Measurements from ENCODE around the gene RAB5B. TPM values are rescaled to one million over a fixed set of nuclear protein-coding genes. Genes with fewer than 3 reads are reported as not detected.
A peak's percentile ranks its signal among the peaks of the same experiment; 100 is the strongest.

RAB5B gene
- total RNA-seq, 1 experiment from 2014 or later, result 73.9 TPM

GRCh38 chr12:55991110-55991509, 17.2 kb downstream of the RAB5B start:
- no peaks in the 10 kb centered on the region for H3K4me1 ChIP-seq (ENCODE audit: insufficient read depth, low read length, poor library complexity, severe bottlenecking)
- TF ChIP-seq CTCF (conservative IDR thresholded peaks at IDR 0.05; ENCODE audit: low read depth, low read length), result no peak
- no peak overlapping the region for H3K4me3 ChIP-seq (ENCODE audit: low read depth, low read length, poor library complexity, severe bottlenecking)
- no peak for DNase-seq (ENCODE audit: low spot score)
- no peaks in the 10 kb centered on the region for H3K9me3 ChIP-seq (ENCODE audit: low read depth, low read length, poor library complexity, severe bottlenecking)
- ChIA-PET POLR2A (ENCODE audit: low non-redundant PET) (interaction anchor here (0.6 kb wide), 1 partner anchor 70 kb away, joined by 3 read pairs; no protein-coding TSS in a partner anchor), CTCF (no interaction called here)
- H3K27me3 ChIP-seq (replicated peaks; ENCODE audit: insufficient read depth, low read depth, low read length, poor library complexity), result no peaks in the 10 kb centered on the region
- H3K36me3 ChIP-seq (ENCODE audit: insufficient read depth, low read length, poor library complexity, severe bottlenecking), result peaks cover 61% of the 10 kb centered on the region
- no peak overlapping the region for H3K27ac ChIP-seq (ENCODE audit: low read depth, low read length, poor library complexity, severe bottlenecking)
- BruUV-seq (replicated peaks), result no TSS peak
- intact Hi-C loops (cut with micrococcal nuclease; ENCODE audit: unreplicated experiment), result no loop called here

- DNase-seq (ENCODE audit: low spot score), result no peak
- intact Hi-C loops (cut with micrococcal nuclease; ENCODE audit: unreplicated experiment), result no loop called here
- ChIA-PET POLR2A (ENCODE audit: low non-redundant PET) (no interaction called here), CTCF (no interaction called here)
- Histone ChIP-seq H3K4me3 (ENCODE audit: low read depth, low read length, poor library complexity, severe bottlenecking) (no peak overlapping the region), H3K27me3 (replicated peaks; ENCODE audit: insufficient read depth, low read depth, low read length, poor library complexity) (no peaks in the 10 kb centered on the region), H3K27ac (ENCODE audit: low read depth, low read length, poor library complexity, severe bottlenecking) (no peak overlapping the region), H3K4me1 (ENCODE audit: insufficient read depth, low read length, poor library complexity, severe bottlenecking) (peaks cover 3% of the 10 kb centered on the region), H3K36me3 (ENCODE audit: insufficient read depth, low read length, poor library complexity, severe bottlenecking) (peaks cover 58% of the 10 kb centered on the region), H3K9me3 (ENCODE audit: low read depth, low read length, poor library complexity, severe bottlenecking) (no peaks in the 10 kb centered on the region)
- BruUV-seq (replicated peaks), result TSS peak; percentile 25
- TF ChIP-seq CTCF (conservative IDR thresholded peaks at IDR 0.05; ENCODE audit: low read depth, low read length) (no peak), EZH2 (IDR thresholded peaks at IDR 0.05; ENCODE audit: borderline replicate concordance, low read depth, low read length, poor library complexity, severe bottlenecking) (no peak)
Observed at GRCh38 chr12:55993230-55993853, 19.5 kb downstream of the RAB5B start.

- no peaks in the 10 kb centered on the region for H3K27me3 ChIP-seq (replicated peaks; ENCODE audit: insufficient read depth, low read depth, low read length, poor library complexity)
- H3K4me3 ChIP-seq (ENCODE audit: low read depth, low read length, poor library complexity, severe bottlenecking), result no peak overlapping the region
- intact Hi-C loops (cut with micrococcal nuclease; ENCODE audit: unreplicated experiment), result loop anchor here (5.0 kb wide), 1 partner anchor 47 kb away; the partner anchor contains the start of gene RPS26
- no peak overlapping the region for H3K27ac ChIP-seq (ENCODE audit: low read depth, low read length, poor library complexity, severe bottlenecking)
- ChIA-PET POLR2A (ENCODE audit: low non-redundant PET) (no interaction called here), CTCF (interaction anchor here (0.6 to 1.4 kb wide), 7 partner anchors 14 to 163 kb away, joined by 3 to 11 read pairs (median 5); partner anchors contain the start of genes MYL6, PA2G4, RAB5B and ZC3H10)
- no peak for DNase-seq (ENCODE audit: low spot score)
- no peak for TF ChIP-seq EZH2 (IDR thresholded peaks at IDR 0.05; ENCODE audit: borderline replicate concordance, low read depth, low read length, poor library complexity, severe bottlenecking)
- TF ChIP-seq CTCF (conservative IDR thresholded peaks at IDR 0.05; ENCODE audit: low read depth, low read length), result no peak
- no TSS peak for BruUV-seq (replicated peaks)
- peaks cover 3% of the 10 kb centered on the region for H3K4me1 ChIP-seq (ENCODE audit: insufficient read depth, low read length, poor library complexity, severe bottlenecking)
- H3K9me3 ChIP-seq (ENCODE audit: low read depth, low read length, poor library complexity, severe bottlenecking), result no peaks in the 10 kb centered on the region
- peaks cover 46% of the 10 kb centered on the region for H3K36me3 ChIP-seq (ENCODE audit: insufficient read depth, low read length, poor library complexity, severe bottlenecking)
Observed at GRCh38 chr12:55995366-55995765, 21.5 kb downstream of the RAB5B start.

All from A673 (cell line).